Smooth muscle cell (in vitro differentiated cells): ENCODE measurements around the gene ETS1. TPM values are rescaled to one million over a fixed set of nuclear protein-coding genes. Genes with fewer than 3 reads are reported as not detected.

ENCODE experiments used
- DNase-seq: peaks from one replicate; lab custom pipeline; 2025; ENCODE audit not compliant: unreplicated experiment; lab: John Stamatoyannopoulos, UW
- H2AFZ ChIP-seq: fragments of 200-600 bp; sonication (generic); 2 replicates; pipeline ENCODE4 v1.6.0; 2016; ENCODE audit warnings: antibody characterized with exemption, low read depth, mild to moderate bottlenecking
- H3F3A ChIP-seq: fragments of 200-600 bp; sonication (generic); 2 replicates; pipeline ENCODE4 v1.6.0; 2017; ENCODE audit warnings: antibody characterized with exemption, low read depth
- H3K27ac ChIP-seq: fragments of 200-600 bp; sonication (generic); 2 replicates; pipeline ENCODE4 v1.5.1; 2016; ENCODE audit warnings: low read depth, mild to moderate bottlenecking
- H3K27me3 ChIP-seq: fragments of 200-600 bp; sonication (generic); 2 replicates; pipeline ENCODE4 v1.6.1; 2016; ENCODE audit warnings: low read depth, mild to moderate bottlenecking
- H3K36me3 ChIP-seq: fragments of 200-600 bp; sonication (generic); 2 replicates; pipeline ENCODE4 v1.5.1; 2016; ENCODE audit warnings: low read depth
- H3K4me1 ChIP-seq: fragments of 200-600 bp; sonication (generic); 2 replicates; pipeline ENCODE4 v1.5.1; 2016; ENCODE audit warnings: low read depth
- H3K4me2 ChIP-seq: fragments of 200-600 bp; sonication (generic); 2 replicates; pipeline ENCODE4 v1.6.0; 2016; ENCODE audit warnings: mild to moderate bottlenecking
- H3K4me3 ChIP-seq: fragments of 200-600 bp; sonication (generic); 2 replicates; pipeline ENCODE4 v1.5.1; 2016; ENCODE audit warnings: mild to moderate bottlenecking
- H3K79me2 ChIP-seq: fragments of 200-600 bp; sonication (generic); 2 replicates; pipeline ENCODE4 v1.6.0; 2016; ENCODE audit warnings: low read depth, mild to moderate bottlenecking
- H3K9ac ChIP-seq: fragments of 200-600 bp; sonication (generic); 2 replicates; pipeline ENCODE4 v1.6.0; 2016; ENCODE audit warnings: low read depth
- H3K9me3 ChIP-seq: fragments of 200-600 bp; sonication (generic); replicated peaks from 2 replicates; pipeline ENCODE4 v1.5.1; 2016; ENCODE audit warnings: low read depth
- H4K20me1 ChIP-seq: fragments of 200-600 bp; sonication (generic); 2 replicates; pipeline ENCODE4 v1.6.0; 2016; ENCODE audit warnings: low read depth
- WGBS: methylation state at CpG from one replicate; pipeline ENCODE4 v1.1.7; 2016; ENCODE audit warnings: low lambda C conversion rate; 5-methylcytosine and 5-hydroxymethylcytosine counted together
- polyA plus RNA-seq: library from polyadenylated mRNA; unstranded; fragments of >200 nt; fragmentation: Nextera tagmentation; extraction: Ambion mirVana; gene quantifications from 2 replicates; pipeline ENCODE4 v1.2.1, GENCODE V29; 2016
- total RNA-seq: library from RNA; depleted of rRNA; stranded (reverse); fragments of >200 nt; gene quantifications from 2 replicates; pipeline ENCODE4 v1.2.3, GENCODE V29; 2014
- TF ChIP-seq, protein P1 (sequence below): fragments of 200-600 bp; sonication (generic); IDR thresholded peaks from 2 replicates; pipeline ENCODE4 v1.5.1; 2017; ENCODE audit warnings: borderline replicate concordance, mild to moderate bottlenecking, antibody characterized with exemption; ENCODE audit not compliant: insufficient read depth, poor library complexity, severe bottlenecking

The ETS1 gene
- total and polyA plus RNA-seq, 2 experiments from 2014 or later = 4.1 to 22.8 TPM

DNA sequence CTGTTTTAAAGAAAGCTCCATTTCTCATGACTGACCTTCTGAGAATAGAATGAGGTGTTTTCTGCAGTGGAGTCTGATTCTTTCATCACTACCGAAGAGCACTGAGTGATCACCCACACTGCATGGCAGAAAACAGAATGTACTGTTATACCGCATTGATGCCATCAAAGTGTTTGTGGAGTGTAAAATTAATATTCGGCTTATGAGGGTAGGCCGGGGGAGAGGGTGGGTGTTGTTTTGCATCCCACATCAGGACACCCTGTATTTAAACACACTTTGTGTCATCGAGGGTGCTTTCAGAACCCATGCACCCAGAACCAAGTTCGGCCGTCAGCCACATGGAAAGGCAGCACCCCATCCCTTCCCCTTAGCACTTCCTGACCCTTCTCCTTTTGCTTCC lies 41.3 kb upstream of the ETS1 start:
- no peak overlapping the region for H3K9ac ChIP-seq
- H2AFZ ChIP-seq = no peak overlapping the region
- WGBS = 93% methylated on average over 7 of the region's 7 CpGs
- no peak overlapping the region for H3K4me2 ChIP-seq
- DNase-seq = no peak
- no peaks in the 10 kb centered on the region for H3F3A ChIP-seq
- H4K20me1 ChIP-seq = no peaks in the 10 kb centered on the region
- H3K9me3 ChIP-seq = no peaks in the 10 kb centered on the region
- no peaks in the 10 kb centered on the region for H3K4me1 ChIP-seq
- H3K27ac ChIP-seq = no peak overlapping the region
- TF ChIP-seq, protein P1, sequence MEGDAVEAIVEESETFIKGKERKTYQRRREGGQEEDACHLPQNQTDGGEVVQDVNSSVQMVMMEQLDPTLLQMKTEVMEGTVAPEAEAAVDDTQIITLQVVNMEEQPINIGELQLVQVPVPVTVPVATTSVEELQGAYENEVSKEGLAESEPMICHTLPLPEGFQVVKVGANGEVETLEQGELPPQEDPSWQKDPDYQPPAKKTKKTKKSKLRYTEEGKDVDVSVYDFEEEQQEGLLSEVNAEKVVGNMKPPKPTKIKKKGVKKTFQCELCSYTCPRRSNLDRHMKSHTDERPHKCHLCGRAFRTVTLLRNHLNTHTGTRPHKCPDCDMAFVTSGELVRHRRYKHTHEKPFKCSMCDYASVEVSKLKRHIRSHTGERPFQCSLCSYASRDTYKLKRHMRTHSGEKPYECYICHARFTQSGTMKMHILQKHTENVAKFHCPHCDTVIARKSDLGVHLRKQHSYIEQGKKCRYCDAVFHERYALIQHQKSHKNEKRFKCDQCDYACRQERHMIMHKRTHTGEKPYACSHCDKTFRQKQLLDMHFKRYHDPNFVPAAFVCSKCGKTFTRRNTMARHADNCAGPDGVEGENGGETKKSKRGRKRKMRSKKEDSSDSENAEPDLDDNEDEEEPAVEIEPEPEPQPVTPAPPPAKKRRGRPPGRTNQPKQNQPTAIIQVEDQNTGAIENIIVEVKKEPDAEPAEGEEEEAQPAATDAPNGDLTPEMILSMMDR = no peak
- no peaks in the 10 kb centered on the region for H3K79me2 ChIP-seq
- no peaks in the 10 kb centered on the region for H3K27me3 ChIP-seq
- no peak overlapping the region for H3K4me3 ChIP-seq
- no peaks in the 10 kb centered on the region for H3K36me3 ChIP-seq

DNA sequence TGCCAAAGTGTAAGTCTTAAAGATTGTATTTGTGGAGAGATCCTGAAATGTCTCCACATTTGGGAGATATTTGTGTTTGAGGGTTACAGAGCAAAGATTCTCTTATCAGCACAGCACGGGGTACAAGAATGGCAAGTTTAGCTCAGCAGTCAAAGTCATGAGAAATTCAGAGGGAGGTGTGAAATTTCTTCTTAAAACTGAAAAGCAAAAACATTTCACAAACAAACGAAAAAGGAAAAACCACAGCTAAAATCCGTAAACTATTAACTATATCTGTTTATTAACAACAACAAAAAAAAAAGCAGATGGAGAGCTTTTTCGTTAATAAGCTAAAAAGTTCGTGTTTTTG lies 40.9 kb upstream of the ETS1 start:
- DNase-seq = no peak
- no peaks in the 10 kb centered on the region for H3F3A ChIP-seq
- H3K4me1 ChIP-seq = no peaks in the 10 kb centered on the region
- WGBS = 81% methylated on average over 5 of the region's 5 CpGs
- no peaks in the 10 kb centered on the region for H3K36me3 ChIP-seq
- H4K20me1 ChIP-seq = no peaks in the 10 kb centered on the region
- no peak overlapping the region for H3K9ac ChIP-seq
- no peak overlapping the region for H2AFZ ChIP-seq
- H3K4me2 ChIP-seq = no peak overlapping the region
- TF ChIP-seq, protein P1 = no peak
- H3K4me3 ChIP-seq = no peak overlapping the region
- no peak overlapping the region for H3K27ac ChIP-seq
- H3K9me3 ChIP-seq = no peaks in the 10 kb centered on the region
- H3K27me3 ChIP-seq = no peaks in the 10 kb centered on the region
- no peaks in the 10 kb centered on the region for H3K79me2 ChIP-seq

DNA sequence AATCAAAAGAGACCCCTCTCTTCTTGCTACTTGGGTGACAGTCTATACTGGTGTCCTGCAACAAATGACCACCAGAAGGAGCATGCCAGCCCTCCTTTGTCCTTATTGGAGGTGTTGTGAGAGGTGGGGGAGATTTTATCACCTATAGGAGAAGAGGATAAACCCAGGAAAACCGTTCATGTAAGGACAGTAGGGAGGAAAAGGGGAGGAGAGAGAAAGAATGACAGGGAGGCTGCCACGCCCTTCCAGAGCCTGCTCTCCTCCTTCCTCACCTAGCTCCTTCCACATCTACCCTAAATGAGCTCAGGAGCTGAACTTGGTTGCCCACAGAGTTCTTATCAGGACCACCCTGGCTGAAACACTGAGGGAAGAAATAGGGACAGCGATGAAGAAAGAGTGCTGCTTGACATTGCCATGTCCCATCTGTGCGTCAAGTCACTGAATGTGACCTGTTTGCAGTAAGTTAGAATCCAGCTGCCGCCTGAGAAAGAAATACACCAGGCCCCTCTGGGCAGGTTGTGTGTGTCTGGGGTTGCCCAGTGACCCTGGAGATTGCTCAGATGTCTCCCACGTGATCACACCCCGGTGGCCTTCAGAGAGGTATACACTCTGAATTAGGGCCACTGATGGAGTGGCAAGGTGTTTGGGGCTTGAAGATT lies 40.4 kb upstream of the ETS1 start:
- no peak for DNase-seq
- no peak overlapping the region for H3K27ac ChIP-seq
- H3K79me2 ChIP-seq = no peaks in the 10 kb centered on the region
- H4K20me1 ChIP-seq = no peaks in the 10 kb centered on the region
- H3K4me2 ChIP-seq = no peak overlapping the region
- no peaks in the 10 kb centered on the region for H3K4me1 ChIP-seq
- no peak overlapping the region for H3K9ac ChIP-seq
- no peaks in the 10 kb centered on the region for H3F3A ChIP-seq
- no peaks in the 10 kb centered on the region for H3K27me3 ChIP-seq
- WGBS = 86% methylated on average over 7 of the region's 7 CpGs
- TF ChIP-seq, protein P1 = no peak
- H3K9me3 ChIP-seq = no peaks in the 10 kb centered on the region
- H3K4me3 ChIP-seq = no peak overlapping the region
- H2AFZ ChIP-seq = no peak overlapping the region
- no peaks in the 10 kb centered on the region for H3K36me3 ChIP-seq
